Activated CD8-positive, alpha-beta memory T cell treated with anti-CD3 and anti-CD28 coated beads for 24 hours (primary cell): Measurements from ENCODE around the gene BHLHE23.
A peak's percentile ranks its signal among the peaks of the same experiment; 100 is the strongest.

Experiments used
- DNase-seq: peaks from one replicate; pipeline ENCODE4 v3.0.0-alpha.2; 2020

The BHLHE23 gene

DNA sequence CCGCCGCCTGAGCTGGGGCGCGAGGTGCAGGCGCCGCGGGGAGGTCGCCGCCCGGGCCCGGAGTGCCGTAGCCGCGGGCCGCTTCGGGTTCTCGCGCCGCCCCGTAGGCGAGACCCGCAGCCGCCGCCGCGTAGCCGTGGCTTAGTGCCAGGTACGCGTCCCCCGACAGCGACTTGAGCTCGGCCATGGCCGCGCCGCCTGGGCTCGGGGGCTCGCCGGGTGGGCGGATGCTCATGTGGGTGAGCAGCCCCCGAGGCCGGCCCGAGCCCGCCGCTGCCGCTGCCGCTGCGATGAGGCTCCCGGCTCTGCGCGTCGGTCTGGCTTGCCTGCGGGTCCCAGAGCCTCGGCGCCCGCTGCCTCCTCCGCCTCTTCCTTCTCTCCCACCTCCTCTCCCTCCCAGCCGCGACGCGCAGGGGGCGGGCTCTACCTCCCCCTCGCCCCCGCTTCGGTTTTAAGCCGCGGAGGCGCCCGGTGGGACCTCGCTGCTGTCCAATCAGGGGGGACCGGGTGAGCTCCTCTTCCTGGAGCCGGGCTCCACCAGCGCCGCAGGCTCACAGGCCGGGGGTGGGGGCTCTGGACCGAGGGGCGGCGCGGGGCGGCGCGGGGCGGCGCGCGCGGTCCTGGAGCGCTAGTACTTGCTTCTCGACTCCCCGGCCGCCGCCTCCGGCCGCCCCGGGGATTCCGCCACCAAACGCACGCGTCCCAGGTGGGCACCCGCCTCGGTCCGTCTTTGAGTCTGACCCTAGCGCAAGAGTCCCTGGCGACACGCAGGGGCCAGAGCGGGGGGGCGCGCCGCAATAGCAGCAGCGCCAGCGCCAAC, at the start of gene BHLHE23:
TSS of gene BHLHE23 (minus strand) at position 425 of the 820 bp plus-strand sequence. CDS start at position 235, 190 bp downstream.
- peak; percentile 65 for DNase-seq

DNA sequence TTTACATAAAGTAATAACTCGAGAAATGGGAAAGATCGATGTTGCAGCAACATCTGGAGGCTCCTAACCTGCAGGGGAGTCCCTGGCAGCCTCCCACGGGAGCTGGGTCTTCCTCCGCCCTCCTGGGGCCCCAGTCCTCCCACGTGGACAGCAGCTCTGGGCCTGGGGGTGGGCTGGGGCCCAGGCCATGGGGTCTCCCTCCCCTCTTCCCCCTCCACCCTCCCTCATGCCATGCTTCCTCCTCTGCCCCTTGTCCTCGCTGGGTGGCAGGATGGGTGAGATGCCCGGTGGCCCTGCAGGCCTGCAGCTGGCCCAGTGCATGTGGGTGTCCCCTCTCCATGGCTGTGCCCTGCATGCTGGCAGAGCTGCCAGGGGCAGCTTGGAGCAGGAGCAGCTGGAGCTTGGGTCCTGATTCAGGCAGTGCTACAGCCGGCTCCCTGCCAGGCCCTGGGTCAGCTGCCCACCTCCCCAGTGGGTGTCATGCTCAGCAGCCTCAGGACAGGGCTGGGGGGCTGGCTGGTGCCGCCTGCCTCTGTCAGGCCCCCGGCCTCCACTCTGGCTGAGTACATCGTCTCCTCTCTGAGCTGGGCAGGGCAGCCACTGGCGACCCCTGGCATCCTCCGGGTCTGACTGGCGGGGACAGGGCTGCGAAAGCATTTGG, 48.9 kb upstream of the BHLHE23 start:
- no peak for DNase-seq

- DNase-seq, result no peak
These were observed 48.0 kb upstream of the BHLHE23 start for GRCh38 chr20:63054681-63055240.

DNA sequence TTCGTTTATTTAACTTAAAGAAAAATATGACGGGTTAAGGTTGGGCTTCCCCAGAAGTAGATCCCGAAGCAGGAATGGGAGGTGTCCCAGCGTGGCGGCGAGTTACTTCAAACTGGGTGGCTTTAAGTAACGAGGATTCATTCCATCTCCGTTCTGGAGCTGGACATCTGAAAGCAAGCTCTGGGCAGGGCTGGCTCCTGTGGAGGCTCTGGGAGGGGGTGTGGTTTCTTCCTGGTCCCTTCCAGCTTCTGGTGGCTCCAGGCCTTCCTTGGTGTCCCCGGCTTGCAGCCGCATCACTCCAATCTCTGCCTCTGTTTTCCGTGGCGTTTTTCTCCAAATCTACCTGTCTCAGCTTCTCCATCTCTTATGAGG, 47.3 kb upstream of the BHLHE23 start:
- no peak for DNase-seq

- DNase-seq, result no peak
These were observed 46.8 kb upstream of the BHLHE23 start for GRCh38 chr20:63053432-63054102.

- no peak for DNase-seq
These were observed 46.0 kb upstream of the BHLHE23 start for GRCh38 chr20:63052571-63053431.

GRCh38 chr20:63051911-63052310, 45.1 kb upstream of the BHLHE23 start:
- DNase-seq, result no peak

DNA sequence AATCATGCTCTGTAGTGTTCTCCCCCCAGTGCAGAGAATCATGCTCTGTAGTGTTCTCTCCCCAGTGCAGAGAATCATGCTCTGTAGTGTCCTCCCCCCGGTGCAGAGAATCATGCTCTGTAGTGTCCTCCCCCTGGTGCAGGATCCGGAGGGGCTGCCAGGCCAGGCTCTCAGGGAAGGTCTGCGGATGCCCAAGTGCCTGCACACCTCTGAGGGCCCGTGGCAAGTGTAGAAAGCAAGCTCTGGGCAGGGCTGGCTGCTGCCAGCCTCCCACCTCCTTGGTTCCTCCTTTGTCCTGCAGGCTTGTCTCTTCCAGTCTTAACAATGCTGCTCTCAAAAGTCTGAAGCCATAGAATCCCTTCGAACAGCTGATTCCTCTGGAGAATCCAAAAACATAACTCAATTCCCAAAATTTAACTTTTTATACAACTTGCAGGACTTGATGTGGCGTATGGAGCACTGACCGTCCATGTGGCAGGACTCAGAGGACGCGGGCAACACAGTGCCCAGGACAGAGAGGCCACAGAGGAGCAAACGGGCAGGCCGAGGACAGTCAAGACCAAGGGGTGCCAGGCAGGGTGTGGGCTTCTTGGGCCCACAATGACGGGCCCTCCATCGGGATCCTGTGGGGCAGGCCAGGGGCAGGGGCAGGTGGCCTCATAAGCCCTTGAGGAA, 44.6 kb upstream of the BHLHE23 start:
- DNase-seq, result no peak

DNA sequence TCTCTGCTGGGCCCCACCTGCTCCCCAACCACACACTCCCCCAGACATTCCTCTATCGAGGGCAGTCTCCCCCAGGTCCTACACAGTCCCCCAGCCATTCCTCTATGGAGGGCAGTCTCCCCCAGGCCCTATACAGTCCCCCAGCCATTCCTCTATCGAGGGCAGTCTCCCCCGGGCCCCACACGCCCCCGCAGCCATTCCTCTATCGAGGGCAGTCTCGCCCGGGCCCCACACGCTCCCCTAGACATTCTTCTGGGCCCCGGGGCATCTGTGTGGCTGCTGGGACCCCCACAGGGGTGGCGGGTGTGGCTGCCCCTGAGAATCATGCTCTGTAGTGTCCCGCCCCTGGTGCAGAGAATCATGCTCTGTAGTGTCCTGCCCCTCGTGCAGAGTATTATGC, 43.6 kb upstream of the BHLHE23 start:
- DNase-seq, result no peak

DNA sequence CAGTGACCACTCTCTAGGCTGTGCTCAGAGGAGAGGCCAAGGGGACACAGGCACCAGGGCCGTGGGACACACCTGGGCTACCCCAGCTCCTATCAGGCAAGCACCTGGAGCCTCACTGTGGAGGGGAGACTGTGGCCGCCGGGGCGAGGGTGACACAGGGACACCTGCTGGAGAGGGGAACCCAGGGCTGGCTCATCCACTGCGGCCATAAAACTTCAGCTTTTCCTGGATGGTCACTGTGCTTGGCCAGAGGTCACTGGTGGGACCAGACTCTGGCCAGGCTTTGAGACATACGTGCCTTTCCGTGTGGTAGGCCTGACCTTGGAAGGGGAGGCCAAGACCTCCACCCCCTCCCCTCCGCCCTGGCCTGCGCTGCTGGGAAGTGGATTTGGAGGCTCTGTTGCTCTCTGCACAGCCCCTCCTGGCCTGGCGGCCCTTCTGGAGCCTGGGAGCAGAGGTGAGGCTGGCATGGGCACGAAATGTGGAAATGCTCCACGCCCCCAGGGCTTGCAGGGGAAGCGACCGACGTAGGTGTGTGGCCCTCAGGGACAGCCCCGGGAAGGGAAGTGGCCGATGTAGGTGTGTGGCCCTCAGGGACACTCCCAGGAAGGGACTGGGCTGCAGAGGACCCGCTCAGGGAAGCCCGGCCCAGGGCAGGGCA, 42.9 kb upstream of the BHLHE23 start:
- no peak for DNase-seq

GRCh38 chr20:63049191-63049518, 42.4 kb upstream of the BHLHE23 start:
- no peak for DNase-seq

GRCh38 chr20:63048516-63049190, 41.9 kb upstream of the BHLHE23 start:
- no peak for DNase-seq

DNA sequence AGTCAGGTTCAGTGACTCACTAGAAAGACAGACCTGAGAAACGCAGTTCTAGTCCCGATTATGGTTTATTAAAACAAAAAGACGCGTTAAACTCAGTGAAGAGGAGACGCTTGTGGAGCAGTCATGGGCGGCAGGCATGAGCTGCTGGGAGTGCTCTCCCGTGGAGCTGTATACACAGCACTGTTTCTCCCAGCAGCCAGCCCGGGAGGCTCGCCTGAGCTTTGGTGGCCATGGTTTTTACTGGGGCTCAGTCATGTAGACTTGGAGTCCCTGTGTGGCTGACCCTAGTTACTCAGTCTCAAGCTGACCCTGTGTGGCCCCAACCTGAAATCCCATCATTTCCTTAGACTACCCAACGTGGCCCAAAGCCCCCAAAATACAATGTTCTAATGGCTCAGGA, 41.2 kb upstream of the BHLHE23 start:
- no peak for DNase-seq

- DNase-seq, result no peak
These were observed 40.5 kb upstream of the BHLHE23 start for GRCh38 chr20:63047267-63047666.

- no peak for DNase-seq
These were observed 40.1 kb upstream of the BHLHE23 start for GRCh38 chr20:63046841-63047240.

DNA sequence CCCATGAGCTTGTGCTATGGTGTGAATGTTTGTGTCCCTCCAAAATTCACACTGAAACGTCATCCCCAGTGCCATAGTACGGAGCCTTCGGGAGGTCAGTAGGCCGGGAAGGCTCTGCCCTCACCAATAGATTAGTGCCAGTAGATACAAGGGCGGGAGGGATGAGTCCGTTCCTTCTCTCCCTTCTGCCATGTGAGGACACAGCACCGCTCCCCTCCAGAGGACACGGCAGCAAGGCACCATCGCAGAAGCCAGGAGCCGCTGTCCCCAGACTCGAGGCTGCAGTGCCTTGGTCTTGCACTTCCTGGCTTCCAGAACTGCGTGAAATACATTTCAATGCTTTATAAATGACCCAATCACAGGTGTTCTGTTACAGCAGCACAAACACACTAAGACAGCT, 39.2 kb upstream of the BHLHE23 start:
- DNase-seq, result no peak

GRCh38 chr20:63045401-63045800, 38.6 kb upstream of the BHLHE23 start:
- DNase-seq, result no peak

DNA sequence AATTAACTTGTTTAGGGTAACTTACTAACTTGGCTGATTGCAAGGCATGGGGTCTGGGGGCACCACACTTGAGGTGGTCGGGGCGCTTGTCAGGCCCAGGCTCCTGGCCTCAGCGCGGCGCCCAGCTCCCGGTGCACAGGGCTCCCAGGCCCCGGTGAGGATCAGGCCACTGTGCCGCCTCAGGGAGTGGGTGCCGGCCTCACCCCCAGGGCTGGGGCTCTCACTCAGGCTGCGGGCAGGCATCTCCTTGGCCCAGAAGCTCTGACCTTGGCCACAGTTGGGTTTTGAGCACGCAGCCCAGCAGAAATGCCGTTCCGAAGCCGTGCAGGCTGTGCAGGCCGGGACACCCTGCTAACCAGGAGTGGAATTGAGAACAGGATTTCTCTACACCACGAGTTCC, 37.8 kb upstream of the BHLHE23 start:
- DNase-seq, result no peak

DNA sequence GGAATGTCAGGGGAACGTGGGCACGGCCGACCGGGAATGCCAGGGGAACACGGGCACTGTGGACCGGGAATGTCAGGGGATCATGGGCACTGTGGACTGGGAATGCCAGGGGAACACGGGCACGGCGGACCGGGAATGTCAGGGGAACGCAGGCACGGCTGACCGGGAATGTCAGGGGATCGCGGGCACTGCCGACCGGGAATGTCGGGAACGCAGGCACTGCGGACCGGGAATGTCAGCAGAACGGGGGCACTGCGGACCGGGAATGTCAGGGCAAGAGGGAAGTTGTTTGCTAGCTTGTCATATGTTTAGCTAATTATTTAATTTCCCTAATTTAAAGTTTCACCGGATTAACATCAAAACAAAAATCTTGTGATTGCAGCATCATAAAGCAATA, 37.4 kb upstream of the BHLHE23 start:
- DNase-seq, result no peak

DNA sequence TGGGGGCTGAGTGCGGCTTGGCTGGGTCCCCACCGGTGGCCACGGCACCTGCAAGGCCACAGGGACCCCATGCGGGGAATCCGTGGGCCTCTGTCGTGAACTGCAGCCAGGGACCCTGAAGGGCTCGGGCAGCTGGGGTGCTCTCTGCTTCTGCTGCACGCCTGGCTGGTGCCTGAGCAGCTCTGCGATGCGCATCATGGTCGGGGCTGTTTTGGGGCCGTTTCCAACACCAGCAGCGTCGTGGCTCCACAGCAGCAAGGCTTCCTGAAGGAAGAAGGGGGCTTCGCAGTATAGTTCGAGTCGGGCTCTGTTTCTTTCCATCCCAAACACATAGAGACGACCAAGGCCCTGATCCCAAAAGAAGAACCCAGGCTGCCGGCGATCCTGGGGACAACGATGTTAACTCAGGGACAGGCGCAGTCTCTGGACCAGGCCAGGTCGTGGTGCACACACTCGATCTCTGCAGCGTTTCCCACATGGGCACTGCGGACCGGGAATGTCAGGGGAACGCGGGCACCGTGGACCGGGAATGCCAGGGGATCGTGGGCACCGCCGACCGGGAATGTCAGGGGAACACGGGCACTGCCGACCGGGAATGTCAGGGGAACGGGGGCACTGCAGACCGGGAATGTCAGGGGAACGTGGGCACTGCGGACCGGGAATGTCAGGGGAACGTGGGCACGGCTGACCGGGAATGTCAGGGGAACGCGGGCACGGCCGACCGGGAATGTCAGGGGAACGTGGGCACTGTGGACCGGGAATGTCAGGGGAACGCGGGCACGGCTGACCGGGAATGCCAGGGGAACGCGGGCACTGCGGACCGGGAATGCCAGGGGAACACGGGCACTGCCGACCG, 36.8 kb upstream of the BHLHE23 start:
- DNase-seq, result no peak
